HTERT RPE-1 (cell line): ENCODE results near the gene TRIM71.
"Not testable (repeated sequence)": the region's sequence is repeated elsewhere in the genome, so short reads cannot be mapped to it uniquely, and the experiment has no call there.

Experiments used
- in situ Hi-C: fragments of 300-500 bp; cut with MboI; formaldehyde crosslinking; loops from 4 replicates; pipeline ENCODE4 v1.14.3; 2020; ENCODE audit warnings: low sequenced_read_pairs

The TRIM71 gene

DNA sequence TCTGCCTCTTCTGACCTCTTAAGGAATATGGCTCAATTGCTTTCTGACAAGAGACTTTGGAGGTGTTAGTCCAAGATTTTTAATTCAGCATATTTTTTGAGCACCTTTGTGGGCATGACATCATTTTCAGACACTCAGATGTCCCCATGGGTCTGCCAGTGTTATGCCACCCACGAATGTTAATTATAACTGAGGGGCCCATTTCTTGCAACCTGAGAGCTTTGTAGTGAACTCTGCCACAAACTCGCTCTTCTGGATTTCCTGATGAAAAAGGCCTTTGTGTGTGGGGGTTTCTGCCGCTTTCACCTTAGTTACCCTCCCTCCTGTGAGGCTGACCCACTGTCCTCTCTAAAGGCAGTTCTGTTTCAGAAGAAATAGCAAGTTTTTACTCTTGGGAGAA lies 69.1 kb downstream of the TRIM71 start:
- in situ Hi-C loops, result no loop called here

DNA sequence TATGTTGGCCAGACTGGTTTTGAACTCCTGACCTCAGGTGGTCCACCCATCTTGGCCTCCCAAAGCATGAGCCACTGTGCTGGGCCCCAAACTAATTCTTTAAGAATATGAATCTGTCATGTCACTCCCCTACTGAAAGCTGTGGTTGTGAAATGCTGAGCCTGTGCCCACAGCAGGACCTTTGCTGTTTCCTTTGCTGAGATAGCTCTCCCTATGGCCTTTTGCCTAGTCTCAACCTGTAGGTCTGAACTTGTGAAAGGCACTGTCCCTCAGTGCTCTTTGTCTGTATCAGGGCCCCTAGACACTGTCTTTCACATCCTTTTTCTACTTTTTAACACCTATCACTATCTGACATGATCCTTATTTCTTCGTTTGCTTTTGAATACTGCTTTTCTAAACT lies 70.9 kb downstream of the TRIM71 start:
- in situ Hi-C loops, result no loop called here

DNA sequence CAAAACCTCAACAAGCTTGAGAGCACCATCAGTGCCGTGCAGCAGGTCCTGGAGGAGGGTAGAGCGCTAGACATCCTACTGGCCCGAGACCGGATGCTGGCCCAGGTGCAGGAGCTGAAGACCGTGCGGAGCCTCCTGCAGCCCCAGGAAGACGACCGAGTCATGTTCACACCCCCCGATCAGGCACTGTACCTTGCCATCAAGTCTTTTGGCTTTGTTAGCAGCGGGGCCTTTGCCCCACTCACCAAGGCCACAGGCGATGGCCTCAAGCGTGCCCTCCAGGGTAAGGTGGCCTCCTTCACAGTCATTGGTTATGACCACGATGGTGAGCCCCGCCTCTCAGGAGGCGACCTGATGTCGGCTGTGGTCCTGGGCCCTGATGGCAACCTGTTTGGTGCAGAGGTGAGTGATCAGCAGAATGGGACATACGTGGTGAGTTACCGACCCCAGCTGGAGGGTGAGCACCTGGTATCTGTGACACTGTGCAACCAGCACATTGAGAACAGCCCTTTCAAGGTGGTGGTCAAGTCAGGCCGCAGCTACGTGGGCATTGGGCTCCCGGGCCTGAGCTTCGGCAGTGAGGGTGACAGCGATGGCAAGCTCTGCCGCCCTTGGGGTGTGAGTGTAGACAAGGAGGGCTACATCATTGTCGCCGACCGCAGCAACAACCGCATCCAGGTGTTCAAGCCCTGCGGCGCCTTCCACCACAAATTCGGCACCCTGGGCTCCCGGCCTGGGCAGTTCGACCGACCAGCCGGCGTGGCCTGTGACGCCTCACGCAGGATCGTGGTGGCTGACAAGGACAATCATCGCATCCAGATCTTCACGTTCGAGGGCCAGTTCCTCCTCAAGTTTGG lies 72.9 kb downstream of the TRIM71 start:
- in situ Hi-C loops, result no loop called here

DNA sequence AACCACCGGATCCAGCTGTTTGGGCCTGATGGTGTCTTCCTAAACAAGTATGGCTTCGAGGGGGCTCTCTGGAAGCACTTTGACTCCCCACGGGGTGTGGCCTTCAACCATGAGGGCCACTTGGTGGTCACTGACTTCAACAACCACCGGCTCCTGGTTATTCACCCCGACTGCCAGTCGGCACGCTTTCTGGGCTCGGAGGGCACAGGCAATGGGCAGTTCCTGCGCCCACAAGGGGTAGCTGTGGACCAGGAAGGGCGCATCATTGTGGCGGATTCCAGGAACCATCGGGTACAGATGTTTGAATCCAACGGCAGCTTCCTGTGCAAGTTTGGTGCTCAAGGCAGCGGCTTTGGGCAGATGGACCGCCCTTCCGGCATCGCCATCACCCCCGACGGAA lies 73.6 kb downstream of the TRIM71 start:
- in situ Hi-C loops, result no loop called here

DNA sequence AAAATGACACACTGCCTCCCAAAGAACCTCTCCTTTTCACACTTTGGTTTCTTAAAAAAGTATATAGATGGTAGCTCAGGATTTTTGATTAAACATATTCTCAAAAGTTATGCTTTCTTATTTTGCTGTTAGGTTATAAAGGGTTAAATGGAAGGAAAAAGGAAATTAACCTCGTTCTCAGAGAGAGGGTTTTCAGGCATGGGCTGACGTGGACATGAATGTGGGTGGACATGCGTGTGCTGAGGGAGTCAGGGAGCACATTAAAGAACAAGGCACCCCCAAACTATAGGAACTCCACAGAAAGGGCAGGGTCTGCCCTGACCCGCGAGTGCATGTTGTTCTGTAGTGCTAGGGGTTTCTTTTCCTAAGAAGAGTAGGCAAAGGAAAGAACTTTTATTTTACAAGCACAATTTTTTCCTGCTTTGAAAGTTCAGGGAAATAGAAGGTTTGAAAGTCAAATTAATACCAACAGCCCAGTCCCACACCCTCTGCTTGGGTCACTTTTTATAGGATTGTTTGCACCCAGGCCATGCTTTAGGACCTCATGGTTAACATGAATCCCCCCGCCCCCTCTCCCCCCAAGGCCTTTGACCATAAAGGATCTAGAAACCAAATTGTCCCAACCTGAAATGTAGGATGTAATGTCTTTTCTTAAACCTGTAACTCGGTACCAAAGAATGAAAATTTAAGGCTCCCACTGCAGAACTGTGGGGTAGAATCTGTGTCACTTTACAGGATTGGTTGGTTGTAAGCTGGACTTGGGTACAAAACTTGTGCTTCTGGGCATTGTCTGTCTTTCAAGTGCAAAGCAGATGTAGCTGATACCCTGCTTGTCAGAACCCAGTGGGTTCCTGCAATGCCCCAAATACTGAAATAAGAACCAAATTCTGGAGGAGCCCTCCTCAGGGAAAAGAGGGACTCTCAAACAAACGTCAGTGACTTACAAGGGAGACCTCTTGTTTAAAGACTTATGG lies 75.1 kb downstream of the TRIM71 start:
- in situ Hi-C loops, result no loop called here

DNA sequence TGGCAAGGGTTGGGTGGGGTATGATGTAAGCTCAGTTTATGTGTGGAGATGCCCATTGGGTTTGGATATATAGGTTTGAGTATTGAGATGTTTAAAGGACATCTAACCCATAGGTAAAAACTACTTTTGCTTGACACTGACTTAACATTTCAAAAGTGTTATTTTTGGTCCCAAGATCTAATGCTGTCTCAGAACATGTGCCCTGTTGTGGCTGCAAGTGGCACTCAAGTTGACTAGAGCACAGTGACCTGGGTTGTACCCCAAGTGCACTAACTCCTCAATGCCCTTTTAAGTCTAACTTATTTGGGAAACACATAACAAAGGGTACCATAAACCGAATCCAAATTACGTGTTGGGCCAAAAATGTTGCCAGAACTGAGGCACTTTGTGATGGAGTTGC lies 77.2 kb downstream of the TRIM71 start:
- in situ Hi-C loops, result no loop called here

DNA sequence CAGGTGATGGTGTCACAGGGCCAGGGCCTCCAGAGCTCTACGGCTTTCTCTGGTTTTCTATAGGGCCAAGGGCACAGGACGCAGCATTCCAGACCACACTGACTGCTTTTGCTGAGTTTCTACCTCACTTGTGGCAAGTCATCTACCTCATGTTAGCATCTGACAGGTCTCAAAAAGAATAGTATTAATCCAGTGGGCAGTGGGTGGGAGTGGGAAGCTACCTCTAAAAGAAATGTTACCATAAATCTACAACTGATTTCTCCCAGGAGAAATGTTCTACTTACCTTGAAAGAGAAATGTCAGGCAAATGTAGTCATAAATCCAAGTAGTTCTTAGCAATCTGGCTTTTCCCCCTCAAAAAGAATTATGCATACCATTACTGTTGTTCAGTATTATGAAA lies 77.9 kb downstream of the TRIM71 start:
- in situ Hi-C loops, result no loop called here

DNA sequence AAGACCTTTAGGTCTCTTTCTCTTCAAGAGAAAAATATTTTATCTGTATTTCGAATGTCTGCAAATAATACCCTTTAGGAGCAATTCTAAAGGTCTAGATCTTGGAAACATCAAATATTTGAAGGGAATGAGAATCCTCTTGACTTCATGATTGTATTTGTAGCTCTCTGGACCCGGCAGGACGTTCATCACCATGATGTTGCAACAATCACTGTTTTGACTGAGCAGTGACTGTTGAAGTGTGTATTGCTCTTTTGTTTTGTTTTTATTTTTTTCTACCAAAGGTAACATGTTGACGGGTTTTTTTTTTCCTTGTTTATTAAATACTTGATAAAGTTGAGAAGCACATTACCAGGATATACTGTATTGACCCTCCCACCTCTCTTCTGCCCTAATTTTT lies 78.3 kb downstream of the TRIM71 start:
- in situ Hi-C loops, result no loop called here

DNA sequence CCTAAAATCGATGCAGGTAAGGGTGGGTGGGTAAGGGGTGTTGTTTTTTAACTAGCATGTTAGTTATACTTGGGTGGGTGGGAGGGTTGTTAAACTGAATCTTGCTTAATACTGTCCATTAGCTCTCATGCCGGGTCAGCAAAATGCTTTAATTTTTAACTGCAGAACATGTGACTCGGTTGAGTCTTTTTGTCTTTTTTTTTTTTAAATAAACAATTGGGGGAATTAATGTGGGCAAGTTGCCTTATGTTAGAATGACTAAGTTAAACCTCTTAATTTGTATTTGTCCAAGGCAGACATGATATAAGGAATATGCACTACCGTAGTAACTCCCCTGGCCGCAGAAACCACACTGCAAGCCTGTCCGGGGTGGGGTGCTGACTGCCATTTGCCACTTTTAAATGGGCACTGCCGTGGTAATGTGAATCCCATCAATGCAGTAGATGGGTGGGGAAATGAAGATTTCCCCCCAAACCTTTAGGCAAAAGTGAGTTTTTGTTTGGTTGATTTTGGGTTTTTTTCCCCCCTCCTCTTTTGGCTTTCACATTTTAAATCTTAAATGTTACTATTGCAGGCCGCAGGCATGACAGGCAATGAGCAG lies 79.3 kb downstream of the TRIM71 start:
- in situ Hi-C loops, result no loop called here

DNA sequence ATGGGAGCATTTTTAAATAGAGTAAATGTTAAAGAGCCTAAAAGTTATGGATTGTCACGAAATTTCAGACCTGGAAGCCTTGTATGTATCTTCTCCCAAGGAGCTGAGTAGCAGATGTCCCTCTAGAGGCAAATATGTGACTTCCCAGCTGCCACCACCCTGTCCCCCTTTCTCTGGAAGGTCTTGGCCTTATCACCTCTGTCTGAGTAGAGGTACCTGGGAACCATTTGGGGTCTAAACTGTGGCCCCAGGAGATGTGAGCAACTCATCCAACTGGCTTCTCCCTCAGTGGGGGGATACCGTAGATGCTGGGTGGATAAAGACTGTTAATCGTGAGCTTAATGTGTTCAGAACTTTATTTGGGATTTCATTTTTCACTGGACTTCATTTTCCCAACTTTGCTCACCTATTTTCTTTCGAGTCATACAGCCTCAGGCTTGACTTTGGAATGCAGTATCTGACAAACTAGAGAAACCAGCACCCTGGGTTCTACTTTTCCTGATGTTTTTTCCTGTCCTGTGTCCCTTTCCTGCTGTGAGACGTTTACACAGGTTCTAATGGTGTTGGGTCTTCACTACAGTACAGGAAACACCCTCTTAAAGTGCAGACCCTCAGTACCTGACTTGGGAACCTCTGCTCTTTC lies 80.3 kb downstream of the TRIM71 start:
- in situ Hi-C loops, result no loop called here

DNA sequence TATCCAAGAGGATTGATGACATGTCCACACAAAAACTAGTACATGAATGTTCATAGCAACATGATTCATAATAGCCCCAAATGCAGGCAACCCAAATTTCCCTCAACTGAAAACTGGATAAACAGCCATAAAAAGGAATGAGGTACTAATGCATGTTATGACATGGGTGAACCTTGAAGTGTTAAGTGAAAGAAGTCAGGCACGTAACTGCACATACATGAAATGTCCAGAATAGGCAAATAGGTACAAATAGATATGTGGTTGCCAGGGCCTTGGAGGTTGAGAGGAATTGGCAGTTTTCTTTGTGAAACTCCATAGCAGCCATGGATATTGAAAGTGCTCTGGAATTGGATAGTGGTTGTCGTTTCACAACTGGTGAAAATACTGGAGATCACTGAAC lies 81.5 kb downstream of the TRIM71 start:
- in situ Hi-C loops, result no loop called here

DNA sequence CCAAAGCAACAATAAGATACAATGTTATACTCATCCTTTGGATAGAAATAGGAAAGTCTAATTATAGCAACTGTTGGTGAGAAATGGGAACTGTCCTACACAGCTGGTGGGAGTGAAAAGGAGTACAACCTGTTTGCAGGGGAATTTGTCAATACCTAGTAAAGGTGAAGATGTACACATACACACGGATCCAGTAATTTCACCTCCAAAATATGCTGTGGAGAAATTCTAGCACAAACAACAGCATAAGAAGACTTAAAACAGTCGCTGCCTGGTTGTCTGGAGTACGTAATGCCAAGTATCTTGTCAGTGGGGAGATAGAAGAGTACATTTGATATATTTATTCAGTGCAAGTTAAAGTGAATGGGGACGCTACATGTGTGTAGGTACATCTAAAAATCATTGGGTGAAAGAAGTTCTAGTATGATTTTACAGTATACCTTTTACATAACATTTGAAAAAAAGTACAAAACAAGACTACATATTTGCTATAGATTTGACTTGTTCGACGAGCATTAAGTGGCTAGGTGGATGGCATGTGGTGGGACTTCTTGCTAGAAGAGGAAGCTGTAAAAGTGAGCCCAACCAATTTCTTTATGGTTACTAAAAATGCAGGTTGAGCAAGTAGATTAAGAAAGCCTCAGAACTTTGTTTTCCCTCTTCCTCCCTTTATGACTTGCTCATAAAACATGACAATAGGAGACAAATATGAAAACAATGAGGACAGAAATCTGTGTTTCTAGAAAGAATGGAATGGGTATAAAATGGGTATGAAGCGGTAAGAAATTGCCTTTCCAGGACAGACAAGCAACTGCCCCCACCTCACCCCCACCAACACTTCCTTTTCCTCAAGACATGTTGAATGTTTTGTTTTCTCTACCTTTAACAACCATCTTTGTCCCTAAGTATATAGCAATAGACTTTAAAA lies 83.5 kb downstream of the TRIM71 start:
- in situ Hi-C loops, result no loop called here

DNA sequence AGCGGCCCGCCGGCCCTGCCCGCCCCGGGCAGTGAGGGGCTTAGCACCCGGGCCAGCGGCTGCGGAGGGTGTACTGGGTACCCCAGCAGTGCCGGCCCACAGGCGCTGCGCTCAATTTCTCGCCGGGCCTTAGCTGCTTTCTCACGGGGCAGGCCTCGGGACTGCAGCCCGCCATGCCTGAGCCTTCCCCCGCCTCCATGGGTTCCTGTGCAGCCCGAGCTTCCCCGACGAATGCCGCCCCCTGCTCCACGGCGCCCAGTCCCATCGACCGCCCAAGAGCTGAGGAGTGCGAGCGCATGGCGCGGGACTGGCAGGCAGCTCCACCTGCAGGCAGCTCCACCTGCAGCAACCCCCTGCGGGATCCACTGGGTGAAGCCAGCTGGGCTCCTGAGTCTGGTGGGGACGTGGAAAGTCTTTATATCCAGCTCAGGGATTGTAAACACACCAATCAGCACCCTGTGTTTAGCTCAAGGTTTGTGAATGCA lies 85.1 kb downstream of the TRIM71 start:
- in situ Hi-C loops, result not testable (repeated sequence)

DNA sequence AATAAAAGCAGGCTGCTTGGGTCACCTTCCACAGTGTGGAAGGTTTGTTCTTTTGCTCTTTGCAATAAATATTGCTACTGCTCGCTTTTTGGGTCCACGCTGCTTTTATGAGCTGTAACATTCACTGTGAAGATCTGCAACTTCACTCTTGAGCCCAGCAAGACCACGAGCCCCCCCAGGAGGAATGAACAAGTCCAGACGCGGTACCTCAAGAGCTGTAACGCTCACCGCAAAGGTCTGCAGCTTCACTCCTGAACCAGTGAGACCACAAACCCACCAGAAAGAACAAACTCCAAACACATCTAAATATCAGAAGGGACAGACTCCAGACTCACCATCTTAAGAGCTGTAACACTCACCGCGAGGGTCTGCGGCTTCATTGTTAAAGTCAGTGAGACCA lies 86.2 kb downstream of the TRIM71 start:
- in situ Hi-C loops, result no loop called here

DNA sequence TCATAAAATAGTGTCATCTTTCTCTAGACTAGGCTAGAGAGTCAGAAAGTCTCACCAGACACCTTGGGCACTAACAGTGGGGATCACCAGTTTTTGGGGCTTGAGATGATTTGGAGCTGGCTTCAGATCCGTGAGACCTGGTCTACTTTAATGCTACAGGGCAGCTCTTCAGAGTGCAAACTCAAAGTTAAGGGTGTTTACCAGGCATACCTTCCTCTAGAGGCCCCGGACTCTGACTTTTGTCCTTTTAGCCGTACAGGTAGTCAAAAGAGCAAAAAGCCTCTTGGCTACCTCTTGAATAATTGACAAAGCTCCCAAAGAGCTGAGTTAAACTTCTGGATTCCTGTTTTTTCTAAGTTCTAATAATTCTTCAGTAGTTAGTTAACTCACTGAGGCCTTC lies 92.2 kb downstream of the TRIM71 start:
- in situ Hi-C loops, result no loop called here

DNA sequence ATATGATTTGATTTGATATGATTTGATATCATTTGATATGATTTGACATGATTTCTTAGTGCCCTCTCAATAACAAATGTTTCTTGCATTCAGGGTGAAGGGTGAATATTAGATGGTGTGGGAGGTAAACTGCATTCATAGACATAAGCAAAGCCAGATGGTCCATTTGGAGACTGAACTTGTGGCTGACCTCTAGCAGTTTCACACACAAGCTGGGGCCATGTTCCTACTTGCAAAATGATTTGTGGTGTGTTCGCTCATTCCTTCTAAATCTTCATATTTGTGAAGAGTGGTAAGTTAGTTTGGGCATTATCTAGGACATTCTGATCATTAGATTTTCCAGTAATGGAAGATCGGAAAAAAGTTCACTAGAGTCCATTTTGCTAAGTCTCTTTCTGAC lies 93.2 kb downstream of the TRIM71 start:
- in situ Hi-C loops, result no loop called here

DNA sequence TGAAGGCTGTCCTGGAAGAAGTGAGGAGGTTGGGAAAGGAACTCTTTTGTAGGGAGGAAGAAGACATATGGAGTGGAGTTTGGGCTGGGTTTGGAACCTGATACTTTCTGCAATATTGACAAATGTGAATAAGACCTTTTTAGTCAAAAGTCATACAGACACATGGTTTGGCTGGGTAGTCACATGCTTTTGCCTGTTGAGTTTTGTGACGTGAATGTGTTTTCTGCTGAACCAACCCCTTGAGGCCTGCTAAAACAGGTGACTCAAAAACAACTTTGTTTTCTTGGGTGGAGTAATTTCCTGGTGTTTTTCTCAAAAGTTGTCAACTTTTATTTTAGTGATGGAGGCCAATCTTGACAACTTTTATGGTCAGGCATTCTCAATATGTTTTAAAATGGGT lies 94.2 kb downstream of the TRIM71 start:
- in situ Hi-C loops, result no loop called here

DNA sequence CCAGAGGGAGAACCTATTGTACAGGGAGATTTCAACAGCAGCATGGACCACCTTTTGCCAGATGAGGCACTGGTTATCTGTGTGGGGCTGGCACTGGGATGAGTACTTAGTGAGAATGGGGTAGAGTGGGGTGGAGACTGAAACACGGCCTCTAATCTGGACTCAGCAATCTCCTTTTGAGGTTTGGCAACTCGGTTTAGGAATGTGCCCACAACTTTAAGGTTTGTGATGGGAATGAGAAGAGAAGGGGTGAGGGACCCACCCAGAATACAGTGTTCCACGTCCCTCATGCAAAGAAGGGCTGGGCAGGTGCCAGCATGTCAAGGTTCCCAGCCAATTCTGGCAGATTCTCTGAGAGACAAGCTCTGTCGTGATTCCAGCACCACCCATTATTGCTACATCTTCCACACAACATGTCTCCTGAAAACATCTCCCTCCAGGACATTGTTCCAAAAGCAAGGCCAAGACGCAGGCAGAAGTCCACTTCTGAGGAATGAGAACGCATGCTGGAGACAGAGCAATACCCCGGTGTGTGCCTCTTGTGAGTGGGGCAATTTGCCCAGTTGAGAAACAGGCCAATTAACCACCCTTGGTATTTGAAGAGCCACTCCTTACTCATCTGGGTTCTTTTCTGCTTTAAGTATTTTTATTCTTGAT lies 96.1 kb downstream of the TRIM71 start:
- in situ Hi-C loops, result no loop called here

DNA sequence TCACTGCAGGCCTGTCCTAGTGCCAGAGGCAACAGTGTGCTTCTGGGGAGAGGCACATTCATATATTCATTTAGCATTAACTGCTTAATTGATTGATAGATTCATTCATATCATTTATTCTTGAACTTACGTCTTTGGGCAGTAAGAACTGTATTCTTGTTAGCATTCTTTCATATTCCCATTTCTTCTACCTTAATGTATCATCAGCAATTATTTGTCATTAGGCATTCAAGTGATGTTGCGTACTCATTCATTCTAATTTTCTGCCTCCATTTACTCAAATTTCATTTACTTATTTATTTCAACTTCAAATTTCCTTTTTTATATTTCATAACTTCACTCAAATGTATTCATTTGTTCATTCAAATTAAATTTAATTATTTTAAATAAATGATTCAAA lies 102.1 kb downstream of the TRIM71 start:
- in situ Hi-C loops, result no loop called here
